Ovary (tissue), 3 donors: Measurements from ENCODE around the gene BLVRA.

Source experiments
- POLR2A ChIP-seq: fragments of 450-650 bp; IDR thresholded peaks from one replicate; pipeline ENCODE4 v1.6.1; 2017; ENCODE audit warnings: antibody characterized with exemption, mild to moderate bottlenecking, moderate library complexity
- TF ChIP-seq, protein P1 (sequence below), 3 donors: fragments of 450-650 bp in 2 of 3; fragments of 200-600 bp in 1 of 3; IDR thresholded peaks; one replicate each; pipeline versions ENCODE4 v1.5.1 to v1.8.0; 2016 to 2022; ENCODE audit warnings: antibody characterized with exemption in 3 of 3, mild to moderate bottlenecking in 1 of 3
- donor health status: DM: no; HTN: no; CAD: no.

DNA sequence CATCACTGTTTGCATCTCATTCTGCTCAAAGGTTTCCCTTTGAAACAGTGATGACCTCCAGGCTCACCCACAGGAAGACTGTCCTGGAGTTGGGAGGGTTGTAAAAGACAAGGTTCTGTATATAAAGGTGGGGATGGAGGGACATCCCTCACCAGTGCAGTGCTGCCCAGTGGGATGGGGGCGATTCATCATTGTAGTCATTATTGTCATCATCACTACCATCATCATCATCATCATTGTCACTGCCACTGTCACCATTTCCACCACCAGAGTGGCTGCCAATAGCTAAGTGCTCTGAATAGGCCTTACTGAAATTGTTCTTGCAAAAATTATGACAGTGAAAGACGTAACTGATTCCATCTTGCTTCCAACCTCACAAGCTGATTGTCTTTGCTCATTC lies 86.2 kb downstream of the BLVRA start:
- TF ChIP-seq, protein P1, sequence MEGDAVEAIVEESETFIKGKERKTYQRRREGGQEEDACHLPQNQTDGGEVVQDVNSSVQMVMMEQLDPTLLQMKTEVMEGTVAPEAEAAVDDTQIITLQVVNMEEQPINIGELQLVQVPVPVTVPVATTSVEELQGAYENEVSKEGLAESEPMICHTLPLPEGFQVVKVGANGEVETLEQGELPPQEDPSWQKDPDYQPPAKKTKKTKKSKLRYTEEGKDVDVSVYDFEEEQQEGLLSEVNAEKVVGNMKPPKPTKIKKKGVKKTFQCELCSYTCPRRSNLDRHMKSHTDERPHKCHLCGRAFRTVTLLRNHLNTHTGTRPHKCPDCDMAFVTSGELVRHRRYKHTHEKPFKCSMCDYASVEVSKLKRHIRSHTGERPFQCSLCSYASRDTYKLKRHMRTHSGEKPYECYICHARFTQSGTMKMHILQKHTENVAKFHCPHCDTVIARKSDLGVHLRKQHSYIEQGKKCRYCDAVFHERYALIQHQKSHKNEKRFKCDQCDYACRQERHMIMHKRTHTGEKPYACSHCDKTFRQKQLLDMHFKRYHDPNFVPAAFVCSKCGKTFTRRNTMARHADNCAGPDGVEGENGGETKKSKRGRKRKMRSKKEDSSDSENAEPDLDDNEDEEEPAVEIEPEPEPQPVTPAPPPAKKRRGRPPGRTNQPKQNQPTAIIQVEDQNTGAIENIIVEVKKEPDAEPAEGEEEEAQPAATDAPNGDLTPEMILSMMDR (IDR thresholded peaks at IDR 0.05) = no peak
- no peak for TF ChIP-seq POLR2A
